T1000 (cell line): ENCODE measurements around the gene HDAC7.
"Not testable (repeated sequence)": the region's sequence is repeated elsewhere in the genome, so short reads cannot be mapped to it uniquely, and the experiment has no call there.

Experiments
- DNase-seq: peaks from one replicate; lab custom pipeline; 2025; ENCODE audit warnings: mixed read lengths; lab: John Stamatoyannopoulos, UW

The HDAC7 gene

DNA sequence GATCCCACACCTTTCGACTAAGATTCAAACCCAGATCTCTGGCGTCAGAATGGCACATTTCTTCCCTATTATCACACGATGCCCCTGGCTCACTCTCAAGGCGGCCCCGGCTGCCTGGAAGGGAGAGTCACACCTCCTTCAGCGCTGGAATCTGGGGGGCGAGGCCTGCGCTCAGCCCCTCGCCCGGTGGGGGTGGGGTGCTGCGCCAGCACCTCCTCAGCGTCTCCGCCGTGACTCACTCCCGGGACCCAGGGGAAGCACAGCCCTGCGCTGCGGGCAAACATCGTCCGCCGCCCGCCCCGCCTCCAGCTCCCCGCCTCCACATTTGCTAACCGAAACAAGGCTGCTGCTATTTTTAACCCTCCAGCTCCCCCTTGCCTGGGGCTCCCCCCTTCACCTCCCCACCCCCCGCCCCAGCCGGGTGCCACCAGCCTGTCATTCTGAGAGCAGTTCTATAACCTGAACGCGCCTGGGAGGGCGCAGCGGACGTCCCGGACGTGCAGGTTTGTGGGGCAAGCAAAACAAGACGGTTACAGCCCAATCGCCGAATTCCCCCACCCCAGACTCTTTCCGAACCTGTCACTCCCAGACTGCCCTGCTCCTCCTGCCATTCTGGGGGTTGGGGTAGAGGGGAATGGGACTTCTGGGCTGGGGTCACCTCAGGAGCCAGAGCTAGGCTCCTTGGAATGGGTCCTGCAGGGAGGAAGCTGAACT is 6.7 kb downstream of the HDAC7 start:
- DNase-seq = peak; percentile 83

DNA sequence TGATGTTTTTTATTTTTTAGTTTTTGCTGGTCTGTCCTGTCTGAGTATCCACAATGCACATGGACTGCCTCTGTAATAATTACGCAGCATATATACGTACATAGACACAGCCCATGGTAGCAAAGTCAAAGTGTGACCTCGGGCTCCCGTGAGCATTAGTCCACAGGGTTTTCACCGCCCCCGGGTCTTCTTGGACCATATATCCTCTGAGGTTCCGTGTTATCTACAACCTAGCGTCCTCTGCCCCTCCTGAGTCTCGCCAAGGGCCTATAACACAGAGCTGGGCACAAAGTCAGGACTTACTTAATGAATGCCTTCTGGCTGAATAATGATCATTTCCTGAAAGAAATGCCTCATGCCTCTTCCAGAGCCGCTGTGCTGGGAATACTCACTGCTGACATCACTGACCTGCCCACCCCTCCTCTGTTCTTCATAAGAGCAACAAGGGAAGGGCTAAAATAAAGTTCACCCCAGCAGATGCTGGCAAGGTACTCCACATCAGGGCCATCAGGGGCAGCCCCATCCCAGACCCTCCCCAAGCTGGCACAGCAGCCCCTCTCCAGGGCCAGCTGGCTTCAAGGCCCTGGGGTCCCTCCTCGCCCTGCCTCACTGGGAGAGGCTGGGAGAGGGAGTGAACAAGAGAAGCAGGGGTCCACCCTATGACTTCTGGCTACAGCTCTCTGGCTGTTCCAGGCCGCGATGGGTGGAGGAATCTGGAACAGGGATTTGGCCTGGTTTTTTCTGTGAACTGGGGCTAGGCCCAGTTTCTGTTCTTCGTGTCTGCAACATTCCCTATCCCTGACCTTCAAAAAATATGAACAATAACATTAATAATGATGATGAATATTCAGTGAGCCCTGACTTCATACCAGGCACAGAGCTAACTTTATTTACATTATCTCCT is 7.9 kb downstream of the HDAC7 start:
- no peak for DNase-seq

DNA sequence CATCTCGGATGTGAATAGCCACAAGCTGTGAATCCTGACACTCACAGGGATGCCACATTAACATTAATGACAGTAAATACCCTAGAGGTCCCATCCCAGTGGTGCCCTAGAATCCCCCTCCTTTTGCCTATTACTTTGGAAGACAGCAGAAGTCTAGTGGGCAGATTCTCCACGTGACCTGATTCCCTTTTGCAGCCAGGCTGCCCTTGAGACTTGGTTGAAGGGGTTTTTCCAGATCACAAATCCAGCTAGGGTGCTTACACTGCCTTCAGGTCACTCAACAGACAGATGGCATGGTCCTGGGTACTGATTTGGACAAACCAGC is 8.7 kb downstream of the HDAC7 start:
- no peak for DNase-seq

DNA sequence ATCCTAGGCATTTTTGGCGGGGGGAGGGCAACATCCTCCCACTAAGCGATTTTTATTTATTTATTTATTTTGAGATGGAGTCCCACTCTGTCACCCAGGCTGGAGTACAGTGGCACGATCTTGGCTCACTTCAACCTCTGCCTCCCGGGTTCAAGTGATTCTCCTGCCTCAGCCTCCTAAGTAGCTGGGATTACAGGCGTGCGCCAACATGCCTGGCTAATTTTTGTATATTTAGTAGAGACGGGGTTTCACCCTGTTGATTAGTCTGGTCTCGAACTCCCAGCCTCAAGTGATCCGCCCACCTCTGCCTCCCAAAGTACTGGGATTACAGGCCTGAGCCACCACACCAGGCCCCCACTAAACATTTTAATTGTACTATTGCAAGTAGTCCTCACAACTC is 10.2 kb downstream of the HDAC7 start:
- DNase-seq = not testable (repeated sequence)

DNA sequence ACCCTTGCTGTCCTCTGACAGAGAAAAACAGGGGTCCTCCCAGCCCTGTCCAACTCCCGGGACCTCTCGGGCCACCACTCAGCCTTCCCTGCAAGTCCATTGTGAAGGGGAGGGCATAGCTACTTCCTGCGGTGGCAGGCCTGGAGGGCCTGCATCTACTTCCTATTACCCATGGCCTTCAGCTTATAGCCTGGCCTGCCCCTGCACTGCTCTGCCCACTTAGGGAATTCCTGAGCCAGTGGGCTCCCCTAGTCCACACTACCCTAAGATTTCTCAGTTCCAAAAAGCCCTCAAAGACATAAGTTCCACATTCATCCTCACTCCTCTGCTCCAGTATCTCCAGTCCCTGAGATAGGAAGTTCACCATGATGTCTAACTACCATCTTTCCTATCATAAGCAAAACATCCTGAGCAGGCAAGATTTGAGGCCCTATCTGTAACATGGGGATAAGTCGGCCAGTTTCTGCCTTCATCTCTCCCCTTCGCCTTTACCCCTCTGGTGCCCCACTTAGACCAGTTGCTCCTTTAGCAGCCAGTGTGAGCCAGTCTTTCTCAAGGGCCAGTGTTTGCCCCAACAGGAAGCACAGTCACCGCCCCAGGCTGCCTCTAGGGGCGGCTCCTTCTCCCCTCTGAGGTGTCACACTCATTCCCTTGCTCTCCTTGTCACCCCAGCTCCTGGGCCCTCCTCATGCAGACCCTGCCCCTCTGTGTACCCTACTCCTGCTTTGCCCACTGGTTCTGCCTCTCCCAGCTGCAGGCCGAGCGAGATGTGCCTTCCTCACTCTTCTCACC is 10.9 kb downstream of the HDAC7 start:
- DNase-seq = no peak

DNA sequence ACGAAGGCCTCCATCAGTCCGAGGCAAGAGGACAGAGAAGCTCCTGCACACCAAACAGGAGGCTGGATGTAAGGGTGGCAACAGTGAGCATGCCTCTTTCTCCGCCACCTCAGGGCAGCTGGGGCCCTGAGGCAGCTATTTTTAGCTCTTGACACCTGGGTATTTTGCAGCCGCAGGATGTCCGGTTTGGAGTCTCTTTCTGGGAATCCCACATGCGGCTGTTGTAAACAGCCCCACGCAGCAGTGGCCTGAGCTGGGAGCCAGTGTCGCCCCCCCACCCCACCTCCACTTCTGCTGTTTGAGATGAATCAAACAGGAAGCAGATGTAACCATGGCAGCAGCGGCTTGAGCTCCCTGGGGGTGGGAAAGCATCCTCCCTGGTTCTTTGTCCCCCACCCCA is 11.7 kb downstream of the HDAC7 start:
- DNase-seq = no peak

DNA sequence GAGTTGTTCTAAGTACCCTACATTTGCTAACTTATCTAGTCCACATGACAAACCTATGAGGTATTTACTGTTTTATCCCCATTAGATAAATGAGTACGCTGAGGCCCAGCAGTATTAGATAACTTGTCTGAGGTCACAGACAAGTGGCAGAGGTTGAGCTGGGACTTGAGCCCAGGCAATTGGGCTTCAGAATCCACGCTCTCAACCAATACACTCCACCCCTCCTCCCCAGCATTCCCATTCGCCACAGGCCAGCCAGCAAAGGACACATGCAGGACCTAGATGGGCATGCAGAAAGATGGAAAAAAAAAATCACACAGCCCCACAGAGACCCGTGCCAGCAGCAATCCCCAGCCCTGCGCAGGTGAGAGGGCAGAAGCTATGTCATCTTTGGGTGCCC is 12.4 kb downstream of the HDAC7 start:
- no peak for DNase-seq

DNA sequence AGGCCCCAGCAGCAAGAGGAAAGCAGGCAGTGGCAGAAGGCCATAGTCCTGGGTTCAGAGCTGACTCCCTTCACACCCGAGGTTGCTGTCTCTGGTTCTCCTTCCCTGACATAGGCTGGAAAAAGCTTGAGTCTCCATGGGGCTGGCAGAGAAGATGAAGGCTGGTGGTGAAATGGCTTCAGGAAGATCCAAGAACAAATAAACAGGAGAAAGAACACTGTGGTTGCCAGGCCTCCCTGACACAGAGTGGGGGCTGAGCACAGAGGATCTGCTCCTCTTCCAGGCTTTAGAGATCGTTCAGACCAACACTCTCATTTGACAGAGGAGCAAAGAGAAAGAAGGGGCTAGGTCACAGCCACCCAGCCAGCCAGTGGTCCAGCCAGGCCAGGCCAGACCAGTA is 14.3 kb downstream of the HDAC7 start:
- DNase-seq = no peak

DNA sequence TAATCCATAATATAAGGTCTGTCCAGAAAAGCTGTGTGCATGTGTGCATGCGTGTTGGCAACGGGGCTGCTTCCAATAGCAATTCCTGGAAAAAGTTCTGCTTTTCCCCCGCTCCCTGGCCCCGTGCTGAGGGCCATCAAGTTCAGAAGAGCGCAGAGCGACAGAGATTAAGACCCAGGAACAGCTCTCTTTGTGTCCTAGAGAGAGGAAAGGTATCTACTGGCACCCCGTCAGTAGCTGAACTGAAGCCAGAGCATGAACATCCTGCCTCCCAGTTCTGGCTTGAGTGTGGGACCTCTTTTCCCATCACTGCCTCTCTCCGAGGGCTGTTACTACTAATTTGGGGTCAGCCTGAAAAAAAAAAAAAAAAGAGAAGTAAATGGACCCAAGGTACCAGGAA is 15.5 kb downstream of the HDAC7 start:
- no peak for DNase-seq

DNA sequence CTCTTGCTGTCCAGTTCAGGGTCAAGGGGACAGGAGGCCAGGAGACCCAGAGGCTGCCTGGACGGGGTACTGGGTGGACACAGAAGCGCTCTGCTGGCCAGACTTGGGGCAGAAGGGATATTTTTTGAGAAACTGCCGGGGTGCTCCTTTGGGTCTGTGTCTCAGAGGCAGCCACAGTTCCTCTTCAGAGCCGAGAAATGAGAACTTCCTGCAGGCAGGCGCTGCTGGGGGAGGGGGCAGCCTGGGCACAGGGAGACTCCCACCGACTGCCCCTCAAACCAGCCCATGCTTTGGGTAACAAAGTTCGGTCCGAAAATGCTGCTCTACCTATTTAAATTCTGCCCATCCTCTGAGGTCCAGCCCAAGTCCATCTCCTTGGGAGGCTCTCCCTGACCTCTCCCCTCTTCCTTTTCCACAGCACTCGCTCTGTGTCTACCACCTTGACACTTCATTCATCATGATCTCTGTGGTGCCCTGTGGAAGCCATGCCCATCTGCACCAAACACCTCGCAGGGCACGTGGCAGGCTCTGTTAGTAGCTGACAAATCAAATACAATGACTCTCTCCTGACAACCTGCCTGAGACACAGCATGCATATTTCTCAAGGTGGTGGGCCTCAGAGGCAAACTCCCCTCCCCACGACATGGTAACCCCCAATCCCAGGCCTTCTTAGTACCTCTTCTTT is 16.4 kb downstream of the HDAC7 start:
- no peak for DNase-seq

DNA sequence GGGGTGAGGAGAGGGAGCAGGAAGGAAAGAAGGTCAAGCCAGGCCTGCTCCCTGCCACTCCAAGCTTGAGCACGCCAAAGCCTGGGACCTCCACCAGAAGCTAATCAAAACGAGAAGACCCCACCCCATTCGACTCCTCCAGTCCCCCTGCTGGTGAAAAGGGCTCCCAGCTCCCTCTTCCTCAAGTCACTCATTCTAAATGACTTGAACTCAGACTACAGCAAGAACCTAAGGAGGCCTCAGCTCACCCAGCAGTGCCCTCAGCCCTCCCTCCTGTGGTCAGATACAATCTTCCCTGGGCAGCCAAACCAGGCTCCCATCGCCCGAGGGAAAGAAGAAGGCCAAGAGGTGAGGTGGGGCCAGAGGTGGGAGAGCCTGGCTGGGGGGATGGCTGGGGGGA is 17.4 kb downstream of the HDAC7 start:
- no peak for DNase-seq

DNA sequence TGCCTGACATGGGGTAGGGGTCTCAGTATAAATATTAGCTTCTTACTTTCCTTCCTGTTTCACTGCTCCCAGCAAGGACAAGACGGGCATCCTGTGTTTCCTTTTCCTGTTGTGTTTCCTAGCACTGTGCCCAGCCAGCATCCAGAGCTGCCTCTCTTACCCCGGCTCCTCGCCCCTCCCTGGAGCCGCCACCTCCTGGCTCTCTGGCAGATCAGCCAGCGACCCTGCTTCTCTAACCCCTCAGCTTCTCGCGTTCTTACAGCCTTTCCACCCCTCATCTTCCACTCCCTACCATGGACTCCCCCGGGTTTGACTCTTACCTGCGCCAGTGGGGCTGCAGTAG is 17.8 kb downstream of the HDAC7 start:
- DNase-seq = no peak

DNA sequence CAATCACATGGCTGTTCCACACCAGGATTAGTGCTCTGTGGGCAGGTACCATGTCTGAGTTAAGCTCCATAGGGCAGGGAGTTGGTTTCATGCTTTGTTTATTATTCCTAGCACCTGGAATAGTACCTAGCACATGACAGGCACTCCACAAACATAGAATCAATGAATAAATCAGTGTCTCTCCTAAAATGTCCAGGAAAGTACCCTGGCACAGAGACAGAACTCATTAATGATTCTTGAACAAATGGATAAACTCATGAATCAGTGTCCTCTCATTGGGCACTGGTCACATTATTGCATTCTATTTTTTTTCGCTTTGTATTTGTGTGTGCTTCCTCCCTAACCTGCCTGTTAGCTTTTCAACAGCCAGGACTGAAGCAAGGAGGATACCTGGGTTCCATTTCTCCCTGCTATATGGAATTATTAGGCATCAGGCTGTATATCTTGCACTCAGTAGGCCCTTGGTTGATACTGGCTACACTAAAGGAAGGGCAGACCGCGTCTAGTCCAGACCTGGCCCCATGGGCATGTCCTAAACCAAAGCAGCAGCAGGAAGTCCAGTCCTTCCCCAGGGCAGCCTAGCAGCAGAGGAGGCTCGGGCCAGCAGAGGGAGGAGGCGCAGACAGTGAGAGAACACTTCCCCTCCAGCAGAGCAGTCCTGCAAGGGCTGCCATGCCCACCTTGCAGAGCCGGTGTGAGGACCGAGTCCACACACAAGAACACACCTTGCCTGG is 18.4 kb downstream of the HDAC7 start:
- no peak for DNase-seq

DNA sequence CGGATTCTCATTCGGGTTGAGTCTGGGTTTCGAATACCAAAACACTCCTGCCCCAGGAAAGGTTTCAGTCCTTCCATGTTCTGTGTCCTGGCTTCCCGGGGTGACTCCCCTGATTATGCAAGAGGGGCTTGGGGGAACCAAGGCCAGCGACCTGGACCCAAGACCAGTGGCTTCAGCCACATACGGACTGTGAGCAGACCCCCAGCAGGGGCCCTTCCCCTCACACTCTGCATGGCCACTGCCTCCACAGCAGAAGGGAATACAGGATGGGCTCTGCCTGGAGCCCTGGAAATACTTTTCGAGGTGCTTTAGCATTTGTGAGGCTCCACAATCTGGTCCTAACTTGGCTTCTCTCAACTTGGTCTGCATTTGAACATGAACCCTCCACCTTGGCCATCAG is 19.1 kb downstream of the HDAC7 start:
- DNase-seq = no peak

DNA sequence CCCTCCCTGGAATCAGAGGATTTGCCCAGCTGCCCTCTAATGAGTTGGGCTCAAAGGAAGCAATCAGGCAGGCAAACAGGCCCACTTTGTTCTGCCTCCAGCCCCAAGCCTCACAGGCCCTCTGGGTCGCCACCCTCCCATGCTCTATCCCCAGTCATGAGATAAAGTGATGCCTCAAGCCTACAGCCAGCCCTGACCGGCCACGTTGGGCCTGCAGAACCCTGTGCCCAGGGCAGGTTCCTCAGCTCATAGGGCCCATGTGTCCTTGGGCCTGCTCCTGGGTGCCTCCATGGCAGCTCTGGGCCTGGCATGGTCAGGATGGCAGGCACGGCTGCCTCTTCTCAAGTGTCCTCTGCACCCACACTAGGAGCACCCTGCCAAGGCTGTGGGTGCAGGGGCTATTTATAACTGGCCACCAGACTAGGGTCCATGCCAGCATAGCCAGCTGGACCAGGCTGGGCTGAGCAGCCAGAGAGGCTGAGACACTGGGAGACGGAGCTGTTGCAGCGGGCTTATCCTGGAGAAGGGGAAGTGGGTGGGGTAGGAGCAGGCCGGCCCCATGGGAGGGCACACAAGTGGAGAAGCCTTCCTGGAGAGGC is 20.2 kb downstream of the HDAC7 start:
- no peak for DNase-seq

DNA sequence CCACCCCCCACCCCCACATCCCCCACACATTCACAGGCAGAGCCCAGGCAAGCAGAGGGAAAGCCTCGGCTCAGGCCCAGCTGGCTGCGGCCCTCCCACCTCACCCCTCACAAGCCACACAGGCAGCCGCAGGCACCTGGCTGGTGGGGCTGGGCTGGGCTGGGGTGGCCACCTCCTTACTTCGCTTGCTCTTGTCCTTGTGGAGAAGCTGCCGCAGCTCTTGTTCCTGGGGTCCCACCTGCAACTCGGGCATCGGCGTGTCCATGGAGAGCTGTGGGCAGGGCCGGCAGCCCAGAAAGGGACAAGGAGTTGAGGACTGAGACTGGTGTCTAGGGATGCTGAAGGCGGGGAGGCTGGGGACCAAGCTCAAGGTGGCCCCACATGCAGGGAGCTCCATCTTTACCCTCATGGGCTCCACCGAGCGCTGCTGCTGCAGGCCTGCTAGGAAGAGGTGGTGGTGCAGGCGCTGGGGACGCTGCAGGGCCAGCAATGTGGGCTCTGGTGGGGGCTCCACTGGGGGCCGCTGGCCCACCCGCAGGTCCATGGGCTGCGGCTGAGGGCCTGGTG is 21.2 kb downstream of the HDAC7 start:
- DNase-seq = no peak

DNA sequence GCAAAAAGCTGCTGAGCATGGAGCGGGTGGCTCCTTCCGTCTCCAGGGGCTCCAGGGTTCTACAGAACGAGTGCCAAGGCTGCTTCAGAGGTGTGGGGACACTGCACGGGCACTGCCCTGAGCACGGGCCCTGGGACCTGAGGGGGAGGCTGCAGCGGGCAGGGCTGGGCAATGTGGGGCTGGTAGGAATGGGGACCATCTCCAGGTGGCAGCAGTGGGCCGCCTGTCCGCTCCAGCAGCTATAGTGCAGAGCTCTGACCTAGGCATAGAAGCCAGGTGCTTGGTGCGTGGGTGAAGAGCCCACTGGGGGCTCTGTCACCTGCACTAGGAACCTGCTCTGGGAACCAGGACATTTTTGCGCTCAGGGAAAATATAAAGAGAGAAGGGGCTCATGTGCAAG is 22.3 kb downstream of the HDAC7 start:
- no peak for DNase-seq

DNA sequence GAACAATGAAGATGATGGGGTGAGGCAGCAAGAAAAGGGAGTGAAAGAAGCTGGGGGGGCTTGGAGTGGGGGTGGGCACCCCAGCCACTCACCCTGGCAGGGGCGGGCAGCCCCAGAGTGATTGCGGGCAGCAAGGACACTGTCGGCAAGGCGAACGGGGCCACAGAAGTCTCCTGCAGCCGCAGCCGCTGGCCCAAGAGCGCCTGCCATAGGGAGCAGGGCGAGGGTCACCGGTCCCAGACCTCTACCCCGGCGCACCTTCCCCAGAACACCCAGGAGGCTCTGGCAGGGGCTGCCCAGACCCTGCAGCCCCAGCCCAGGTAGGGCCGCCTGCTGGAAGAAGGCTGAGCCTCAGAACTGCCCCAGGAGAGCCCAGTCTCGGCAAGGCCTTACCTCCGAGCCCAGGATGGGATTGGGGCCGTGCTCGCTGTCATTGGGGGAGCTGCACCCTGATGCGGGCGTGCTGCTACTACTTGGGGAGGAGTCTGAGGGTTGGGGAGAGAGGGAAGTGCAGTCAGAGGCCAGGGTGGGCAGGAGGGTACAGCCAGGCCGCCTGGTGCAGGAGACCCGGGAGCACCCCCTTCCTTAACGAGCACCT is 23.8 kb downstream of the HDAC7 start:
- DNase-seq = no peak

DNA sequence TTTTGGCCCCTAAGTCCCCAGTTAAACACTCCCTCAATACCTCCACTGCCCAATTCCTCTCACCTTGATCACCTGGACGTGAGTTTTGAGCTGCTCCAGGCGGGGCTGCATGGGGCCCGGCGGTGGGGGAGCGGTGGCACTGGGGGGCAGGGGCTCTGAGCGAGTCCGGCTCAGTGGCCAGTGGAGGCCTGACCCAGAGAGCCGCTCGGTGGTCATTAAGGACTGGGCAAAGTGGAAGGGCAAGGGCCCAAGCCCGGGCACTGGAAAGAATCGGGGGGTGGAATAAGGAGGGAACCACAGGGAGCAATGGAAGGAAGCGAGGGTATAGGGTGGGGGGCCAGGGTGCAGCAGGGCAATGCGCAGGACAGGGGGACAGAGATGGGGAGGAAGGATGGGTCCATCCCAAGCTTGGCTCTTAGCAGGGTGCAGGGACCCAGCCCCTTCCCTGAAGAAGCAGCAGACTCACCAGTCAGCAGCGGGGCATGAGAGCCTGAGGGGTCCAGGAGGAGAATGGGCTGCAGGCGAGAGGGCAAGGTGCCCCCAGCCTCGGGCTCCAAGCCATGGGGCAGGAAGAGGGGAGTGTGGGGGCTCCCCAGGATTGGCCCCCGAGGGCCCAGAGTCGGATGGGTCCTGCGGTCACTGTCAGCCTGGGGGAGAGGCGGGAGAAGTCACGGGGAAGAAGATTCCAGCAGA is 24.4 kb downstream of the HDAC7 start:
- DNase-seq = no peak

DNA sequence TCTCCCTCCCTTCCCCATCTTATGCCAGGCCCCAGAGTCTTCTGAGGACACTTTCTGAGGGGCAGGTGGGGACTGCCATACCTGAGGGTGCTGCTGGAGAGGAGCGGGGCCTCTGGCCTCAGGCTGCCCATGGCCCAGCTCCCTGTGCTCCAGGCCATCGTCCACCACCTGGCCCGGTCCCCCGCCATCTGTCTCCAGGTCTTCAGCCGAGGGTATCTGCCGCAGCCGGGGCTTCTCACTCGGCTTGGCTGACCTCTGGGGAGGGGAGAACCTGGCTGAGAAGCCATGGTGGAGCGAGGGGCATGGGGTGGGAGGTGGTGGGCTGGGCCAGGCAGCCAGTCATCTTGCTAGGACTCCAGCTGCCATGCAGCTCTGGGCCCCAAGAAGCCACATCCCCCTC is 25.0 kb downstream of the HDAC7 start:
- no peak for DNase-seq
